ENCODE data around the gene CBLL2. TPM values are rescaled to one million over a fixed set of nuclear protein-coding genes. Genes with fewer than 3 reads are reported as not detected.

The CBLL2 gene
- total and polyA plus RNA-seq, 2 of the 4 experiments (the other 2 are of a cell fraction): not detected

GRCh38 chrX:22276781-22277180 lies 4.1 kb downstream of the CBLL2 start:
- dilution Hi-C loops (cut with HindIII; ENCODE audit: low sequenced_read_pairs, unreplicated experiment): no loop called here
- ChIA-PET POLR2A (ENCODE audit: unreplicated experiment) (no interaction called here), CTCF (no interaction called here)
- Histone ChIP-seq H3K23ac (ENCODE audit: low read depth, low read length) (no peak overlapping the region), H3K14ac (replicated peaks; ENCODE audit: low read depth, low read length) (no peak overlapping the region), H3K4ac (ENCODE audit: low read depth, low read length) (no peak overlapping the region), H4K20me1 (ENCODE audit: insufficient read depth, low read length) (no peaks in the 10 kb centered on the region), H3K18ac (ENCODE audit: low read depth, low read length) (no peak overlapping the region), H2BK5ac (ENCODE audit: low read depth, low read length, poor library complexity, severe bottlenecking) (no peak overlapping the region), H3K4me1 (ENCODE audit: control insufficient read depth, insufficient read depth, low read length) (no peaks in the 10 kb centered on the region), H2AK5ac (ENCODE audit: low read depth, low read length) (no peak overlapping the region), H3K9me1 (ENCODE audit: insufficient read depth, low read length) (no peaks in the 10 kb centered on the region), H4K91ac (ENCODE audit: insufficient read depth, low read depth, low read length) (no peak overlapping the region), H4K5ac (ENCODE audit: low read depth, low read length) (no peak overlapping the region), H3K9ac (ENCODE audit: low read depth, low read length) (no peak overlapping the region), H2AFZ (replicated peaks; ENCODE audit: low read length, poor library complexity) (no peak overlapping the region), H3K27ac (ENCODE audit: insufficient read depth, low read length) (no peak overlapping the region), H2BK15ac (ENCODE audit: low read depth, low read length) (no peak overlapping the region), H2AK9ac (replicated peaks; ENCODE audit: low read depth, low read length, poor library complexity) (no peak overlapping the region), H3K56ac (ENCODE audit: extremely low read depth, insufficient read depth, low read length) (no peak overlapping the region), H2BK20ac (ENCODE audit: low read depth, low read length) (no peak overlapping the region), H2BK120ac (ENCODE audit: low read depth, low read length) (no peak overlapping the region), H3K4me2 (ENCODE audit: low read depth, low read length) (no peak overlapping the region), H3K9me3 (ENCODE audit: control insufficient read depth, insufficient read depth, low read length) (no peaks in the 10 kb centered on the region), H3K36me3 (ENCODE audit: control insufficient read depth, insufficient read depth, low read length) (no peaks in the 10 kb centered on the region), H3K79me1 (ENCODE audit: low read depth in 1 of 2, low read length in 2 of 2) (no peaks in the 10 kb centered on the region), H3K27me3 (ENCODE audit: control insufficient read depth, insufficient read depth, low read length) (no peaks in the 10 kb centered on the region), H3K4me3 (ENCODE audit: insufficient read depth, low read depth, low read length) (no peak overlapping the region), H4K8ac (ENCODE audit: low read depth in 2 of 2, low read length in 2 of 2) (no peak overlapping the region)
- no peak for TF ChIP-seq NFE2L2 (IDR thresholded peaks at IDR 0.05; ENCODE audit: low read depth, low read length)
- no peak for TF ChIP-seq MAZ (IDR thresholded peaks at IDR 0.05; ENCODE audit: borderline replicate concordance, low read depth, low read length)
- TF ChIP-seq RCOR1 (IDR thresholded peaks at IDR 0.05; ENCODE audit: insufficient replicate concordance, low read length): no peak
- no peak for TF ChIP-seq CTCF (conservative IDR thresholded peaks at IDR 0.05; ENCODE audit: low read depth, low read length)
- TF ChIP-seq MXI1 (IDR thresholded peaks at IDR 0.05; ENCODE audit: borderline replicate concordance, low read depth, low read length): no peak
- TF ChIP-seq ELK1 (IDR thresholded peaks at IDR 0.05; ENCODE audit: borderline replicate concordance, low read depth, low read length): no peak
- no peak for ATAC-seq (ENCODE audit: low read depth)
- intact Hi-C loops (cut with micrococcal nuclease): no loop called here
- in situ Hi-C loops (cut with MboI; ENCODE audit: low sequenced_read_pairs): no loop called here
- WGBS, 2 experiments (ENCODE audit: extremely low coverage in 2 of 2, insufficient read length in 1 of 2): no CpG with 5 or more reads among the region's 6 CpGs
- DNase-seq: peak; percentile 17
- BruUV-seq (replicated peaks): no TSS peak
